ENCODE results near the gene TSSK2.
"Not testable (repeated sequence)": the region's sequence is repeated elsewhere in the genome, so short reads cannot be mapped to it uniquely, and the experiment has no call there.

The TSSK2 gene

DNA sequence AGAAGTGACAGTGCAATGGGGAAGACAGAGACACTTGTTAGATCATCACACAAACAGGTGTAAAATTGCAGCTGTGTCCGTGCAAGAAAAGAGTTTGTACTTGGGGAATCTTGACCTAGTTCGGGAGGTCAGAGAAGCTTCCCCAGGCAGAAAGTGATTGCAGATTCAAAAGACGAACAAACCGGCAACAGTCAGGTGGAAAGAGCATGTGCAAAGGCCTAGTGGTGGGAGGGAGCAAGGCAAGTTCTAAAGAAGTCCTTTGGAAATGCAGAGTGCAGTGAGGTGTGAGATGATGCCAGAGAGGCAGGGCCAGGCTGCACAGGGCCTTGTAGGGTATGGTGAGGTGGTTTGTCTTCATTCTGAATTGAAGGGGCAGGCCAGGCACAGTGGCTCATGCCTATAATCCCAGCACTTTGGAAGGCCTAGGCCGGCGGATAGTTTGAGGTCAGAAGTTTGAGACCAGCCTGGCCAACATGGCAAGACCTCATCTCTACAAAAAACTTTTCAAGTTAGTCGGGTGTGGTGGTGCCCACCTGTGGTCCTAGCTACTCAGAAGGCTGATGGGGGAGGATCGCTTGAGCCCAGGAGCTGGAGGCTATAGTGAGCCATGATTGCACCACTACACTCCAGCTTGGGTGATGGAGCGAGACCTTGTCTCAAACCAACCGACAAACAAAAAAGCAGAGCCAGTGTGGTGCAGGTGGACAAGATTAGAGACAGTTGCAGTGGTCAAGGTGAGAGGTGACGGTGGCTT lies 15.3 kb downstream of the TSSK2 start:
- no peak for DNase-seq

- DNase-seq: no peak
Observed at GRCh38 chr22:19147195-19147780, 16.2 kb downstream of the TSSK2 start.

DNA sequence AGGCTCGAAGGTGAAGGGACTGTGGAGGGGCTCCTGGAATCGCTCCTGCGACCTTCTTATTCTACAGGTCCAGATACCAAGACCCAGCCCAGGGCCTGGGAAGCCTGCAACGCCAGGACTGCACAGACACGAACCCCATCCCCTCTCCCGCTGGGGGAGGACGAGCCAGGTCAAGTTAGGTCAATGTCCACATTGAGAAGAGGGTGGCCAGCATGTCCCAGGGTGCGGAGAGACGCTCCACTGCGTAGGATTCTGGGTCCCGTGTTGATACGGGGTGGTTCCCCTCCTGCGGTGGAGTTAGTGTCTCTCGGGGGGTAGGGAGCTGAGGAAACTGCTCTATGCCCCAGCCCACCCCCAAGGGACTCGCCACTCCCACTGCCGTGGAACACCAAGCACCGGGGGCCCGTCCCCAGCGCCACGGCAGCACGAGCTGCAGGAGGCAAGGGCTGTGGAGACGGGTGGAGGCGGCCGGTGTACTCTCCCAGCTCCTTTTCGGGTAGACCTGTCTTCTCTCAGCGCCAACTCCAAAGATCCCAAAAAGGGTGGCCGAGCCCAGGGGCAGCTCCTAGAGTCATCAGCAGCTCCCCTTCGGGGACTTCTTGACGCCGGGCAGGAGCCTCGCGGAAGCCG lies 17.4 kb downstream of the TSSK2 start:
- no peak for DNase-seq

GRCh38 chr22:19149047-19149883 lies 18.2 kb downstream of the TSSK2 start:
- peak; percentile 10 for DNase-seq

- no peak for DNase-seq
Observed at GRCh38 chr22:19149991-19150390, 18.9 kb downstream of the TSSK2 start, which contains the start of gene GSC2. GSC2 (minus strand) TSS chr22:19150292; CDS start chr22:19150283, 9 bp downstream.

- no peak for DNase-seq
Observed at GRCh38 chr22:19150482-19151328, 19.6 kb downstream of the TSSK2 start.

DNA sequence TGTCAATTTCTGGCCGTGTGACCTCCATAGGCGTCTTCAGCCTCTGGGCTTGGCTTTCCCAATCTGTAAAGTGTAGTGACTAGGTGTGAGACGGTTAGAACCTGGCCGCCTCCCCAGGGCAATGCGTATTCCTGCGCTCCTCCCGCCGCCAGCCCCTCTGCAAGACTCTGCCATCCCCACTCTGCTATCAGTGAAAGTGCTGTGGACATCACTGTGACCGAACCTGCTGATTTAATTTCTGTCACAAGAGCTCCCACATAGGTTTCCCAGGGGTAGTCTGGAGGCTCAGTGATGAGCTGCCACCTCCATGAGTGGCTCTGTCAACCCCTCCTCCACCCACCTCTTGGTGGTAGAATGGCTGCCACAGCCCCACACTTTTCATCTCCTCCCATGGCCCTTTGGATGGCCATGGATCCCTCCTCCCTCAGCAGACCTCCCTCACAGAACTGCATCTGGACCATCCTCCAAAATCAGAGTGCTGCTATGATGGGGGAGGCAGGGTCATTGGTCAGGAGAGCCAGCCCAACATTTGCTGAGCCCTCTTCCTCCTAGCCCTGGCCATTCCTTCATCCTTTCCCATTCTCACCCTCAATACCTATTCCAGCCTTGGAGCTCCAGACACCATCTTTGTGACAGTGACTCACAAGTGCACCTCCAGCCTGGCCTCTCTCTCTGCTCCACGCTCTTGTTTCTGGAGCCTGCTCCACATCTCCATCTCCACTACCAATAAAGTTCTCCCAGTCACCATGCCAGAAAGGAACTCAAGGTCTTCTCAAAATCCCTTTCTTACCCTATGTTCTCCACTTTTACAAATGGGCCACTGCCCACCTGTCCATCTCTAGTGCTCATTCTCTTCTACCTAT lies 20.5 kb downstream of the TSSK2 start:
- no peak for DNase-seq

DNA sequence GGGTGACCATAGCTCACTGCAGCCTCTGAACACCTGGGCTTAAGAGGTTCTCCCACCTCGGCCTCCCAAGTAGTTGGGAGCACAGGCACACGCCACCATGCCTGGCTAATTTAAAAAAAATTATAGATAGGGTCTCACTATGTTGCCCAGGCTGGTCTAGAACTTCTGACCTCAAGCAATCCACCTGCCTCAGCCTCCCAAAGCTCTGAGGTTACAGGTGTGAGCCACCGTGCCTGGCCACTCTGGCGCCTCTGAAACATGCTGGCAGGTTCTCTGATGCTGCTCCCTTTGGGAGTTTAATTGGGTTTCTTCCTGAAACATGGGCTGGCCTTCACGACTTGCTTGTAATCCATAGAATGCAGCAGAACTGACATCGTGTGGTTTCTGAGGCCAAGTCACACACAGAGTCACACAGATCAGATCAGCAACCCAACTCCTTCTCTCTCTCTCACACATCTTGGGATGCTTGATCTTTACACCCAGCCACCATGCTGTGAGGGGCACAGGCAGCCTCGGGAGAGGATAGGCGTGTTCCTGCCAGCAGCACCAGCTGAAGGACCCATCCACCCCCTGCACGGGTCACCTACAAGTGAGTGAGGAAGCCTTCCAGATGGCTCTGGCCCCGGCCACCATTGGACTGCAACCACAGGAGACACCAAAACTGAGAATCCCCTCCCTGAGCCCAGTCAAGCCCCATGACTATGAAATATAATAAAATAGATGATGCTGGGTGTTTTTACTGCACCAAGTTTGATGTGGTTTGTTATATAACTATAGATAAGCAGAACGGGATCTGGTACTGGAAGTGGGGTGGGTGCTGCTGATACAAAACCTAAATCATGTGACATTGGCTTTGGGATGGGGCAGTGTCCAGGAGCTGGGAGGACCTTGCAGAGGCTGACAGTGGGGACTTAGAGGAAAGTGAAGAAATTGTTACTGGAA lies 22.1 kb downstream of the TSSK2 start:
- no peak for DNase-seq

- DNase-seq: not testable (repeated sequence)
Observed at GRCh38 chr22:19156109-19156508, 25.0 kb downstream of the TSSK2 start.

DNA sequence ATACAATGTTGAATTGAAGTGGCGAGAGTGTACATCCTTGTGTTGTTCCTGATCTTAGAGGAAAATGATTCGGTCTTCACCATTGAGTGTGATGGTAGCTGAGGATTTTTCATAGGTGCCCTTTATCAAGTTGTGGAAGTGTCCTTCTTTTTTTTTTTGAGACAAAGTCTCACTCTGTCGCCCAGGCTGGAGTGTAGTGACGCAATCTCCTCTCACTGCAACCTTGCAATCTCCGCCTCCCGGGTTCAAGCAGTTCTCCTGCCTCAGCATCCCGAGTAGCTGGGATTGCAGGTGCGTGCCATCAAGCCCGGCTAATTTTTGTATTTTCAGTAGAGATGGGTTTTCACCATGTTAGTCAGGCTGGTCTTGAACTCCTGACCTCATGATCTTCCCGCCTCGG lies 27.5 kb downstream of the TSSK2 start:
- DNase-seq: not testable (repeated sequence)

GRCh38 chr22:19164425-19164824 lies 33.3 kb downstream of the TSSK2 start:
- no peak for DNase-seq

DNA sequence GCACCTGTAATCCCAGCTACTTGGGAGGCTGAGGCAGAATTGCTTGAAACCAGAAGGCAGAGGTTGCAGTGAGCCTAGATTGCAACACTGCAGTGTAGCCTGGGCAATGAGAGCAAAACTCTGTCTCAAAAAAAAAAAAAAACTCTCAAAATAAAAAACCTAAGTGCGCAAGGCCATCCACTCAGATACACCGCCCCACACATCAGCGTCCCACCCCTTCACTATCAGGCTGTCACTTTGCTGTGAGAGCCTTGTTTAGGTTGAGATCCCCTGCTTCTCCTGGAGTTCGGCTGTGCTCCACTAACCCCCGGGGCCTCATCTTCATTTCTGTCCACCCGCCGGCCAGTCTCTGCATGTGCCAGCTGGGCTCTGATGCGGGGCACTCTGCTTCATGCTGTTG lies 35.3 kb downstream of the TSSK2 start:
- DNase-seq: no peak

- DNase-seq: no peak
Observed at GRCh38 chr22:19167106-19167869, 36.2 kb downstream of the TSSK2 start.

- DNase-seq: no peak
Observed at GRCh38 chr22:19168088-19168890, 37.2 kb downstream of the TSSK2 start.

- no peak for DNase-seq
Observed at GRCh38 chr22:19169002-19169946, 38.2 kb downstream of the TSSK2 start.

GRCh38 chr22:19169947-19170318 lies 38.8 kb downstream of the TSSK2 start:
- no peak for DNase-seq
